Brain microvascular endothelial cell (primary cell): ENCODE data around the gene MAPKAPK2.

Experiments
- DNase-seq: peaks from one replicate; pipeline ENCODE4 v3.0.0-alpha.2; 2020
- H3K27ac ChIP-seq: fragments of 250-450 bp; sonication (Bioruptor Pico); 2 replicates; pipeline ENCODE4 v1.5.1; 2020; ENCODE audit warnings: mild to moderate bottlenecking, moderate library complexity
- H3K27me3 ChIP-seq: fragments of 250-450 bp; sonication (Bioruptor Pico); replicated peaks from 2 replicates; pipeline ENCODE4 v1.5.1; 2020; ENCODE audit warnings: mild to moderate bottlenecking
- H3K36me3 ChIP-seq: fragments of 250-450 bp; sonication (Bioruptor Pico); replicated peaks from 2 replicates; pipeline ENCODE4 v1.5.1; 2020; ENCODE audit warnings: mild to moderate bottlenecking
- H3K4me3 ChIP-seq: 2 replicates; pipeline ENCODE4 v1.5.1; 2011; ENCODE audit warnings: low read depth, mild to moderate bottlenecking, control low read depth, low read length, moderate library complexity
- in situ Hi-C: cut with HindIII; loops from 2 replicates; pipeline ENCODE4 v1.10.0; 2017; ENCODE audit warnings: low sequenced_read_pairs, low pct_ligation_motif_present
- TF ChIP-seq, protein P1 (sequence below): IDR thresholded peaks from 2 replicates; pipeline ENCODE4 v1.5.1; 2011; ENCODE audit warnings: low read depth, mild to moderate bottlenecking, moderate library complexity, low read length, control low read depth, inconsistent platforms; ENCODE audit errors: missing control alignments

Gene MAPKAPK2

DNA sequence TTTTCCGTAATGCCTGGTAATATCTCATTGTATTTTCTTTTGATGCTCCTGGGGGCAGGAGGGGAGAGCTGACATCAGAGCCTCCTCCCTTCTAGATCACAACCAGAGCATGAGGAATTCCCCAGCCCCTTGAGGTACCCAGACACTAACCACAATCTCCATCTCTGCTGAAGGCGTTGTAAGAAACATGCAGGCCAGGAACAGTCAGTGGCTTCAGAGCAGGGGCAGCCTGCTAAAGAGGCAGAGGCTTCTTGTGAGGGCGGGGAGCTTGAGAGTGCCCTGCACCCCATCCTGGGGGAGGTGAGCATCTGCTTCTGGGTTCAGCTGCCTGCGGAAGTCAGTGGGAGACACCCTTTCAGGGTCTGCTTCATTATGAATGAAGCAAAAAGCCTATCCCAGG is 19.0 kb downstream of the MAPKAPK2 start:
- Histone ChIP-seq H3K36me3 (no peaks in the 10 kb centered on the region), H3K4me3 (no peak overlapping the region), H3K27me3 (no peaks in the 10 kb centered on the region), H3K27ac (no peak overlapping the region)
- DNase-seq = no peak
- in situ Hi-C loops = no loop called here
- TF ChIP-seq, protein P1, sequence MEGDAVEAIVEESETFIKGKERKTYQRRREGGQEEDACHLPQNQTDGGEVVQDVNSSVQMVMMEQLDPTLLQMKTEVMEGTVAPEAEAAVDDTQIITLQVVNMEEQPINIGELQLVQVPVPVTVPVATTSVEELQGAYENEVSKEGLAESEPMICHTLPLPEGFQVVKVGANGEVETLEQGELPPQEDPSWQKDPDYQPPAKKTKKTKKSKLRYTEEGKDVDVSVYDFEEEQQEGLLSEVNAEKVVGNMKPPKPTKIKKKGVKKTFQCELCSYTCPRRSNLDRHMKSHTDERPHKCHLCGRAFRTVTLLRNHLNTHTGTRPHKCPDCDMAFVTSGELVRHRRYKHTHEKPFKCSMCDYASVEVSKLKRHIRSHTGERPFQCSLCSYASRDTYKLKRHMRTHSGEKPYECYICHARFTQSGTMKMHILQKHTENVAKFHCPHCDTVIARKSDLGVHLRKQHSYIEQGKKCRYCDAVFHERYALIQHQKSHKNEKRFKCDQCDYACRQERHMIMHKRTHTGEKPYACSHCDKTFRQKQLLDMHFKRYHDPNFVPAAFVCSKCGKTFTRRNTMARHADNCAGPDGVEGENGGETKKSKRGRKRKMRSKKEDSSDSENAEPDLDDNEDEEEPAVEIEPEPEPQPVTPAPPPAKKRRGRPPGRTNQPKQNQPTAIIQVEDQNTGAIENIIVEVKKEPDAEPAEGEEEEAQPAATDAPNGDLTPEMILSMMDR = no peak

DNA sequence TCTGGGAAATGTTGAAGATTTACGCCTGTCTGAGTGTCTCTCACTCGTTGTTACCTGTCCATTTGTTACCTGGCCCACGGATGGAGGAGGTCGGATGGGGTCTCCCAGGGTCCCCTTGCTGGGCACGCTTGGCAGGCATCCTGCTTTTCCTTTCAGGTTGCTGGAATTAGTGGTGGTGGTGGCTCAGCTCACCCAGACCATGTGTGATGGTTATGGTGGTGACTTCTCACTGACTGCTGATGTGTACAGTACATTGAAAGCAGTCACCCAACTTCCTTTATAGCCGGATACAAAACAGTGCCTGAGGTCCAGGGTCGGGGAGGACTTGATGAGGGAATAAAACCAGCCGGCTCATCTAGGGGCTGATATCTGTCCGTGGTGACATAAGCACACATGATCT is 19.5 kb downstream of the MAPKAPK2 start:
- no peak overlapping the region for H3K4me3 ChIP-seq
- H3K27ac ChIP-seq = no peak overlapping the region
- H3K36me3 ChIP-seq = no peaks in the 10 kb centered on the region
- in situ Hi-C loops = no loop called here
- TF ChIP-seq, protein P1 = no peak
- no peak for DNase-seq
- no peaks in the 10 kb centered on the region for H3K27me3 ChIP-seq

- in situ Hi-C loops = no loop called here
Measured at GRCh38 chr1:206705191-206705590, 20.5 kb downstream of the MAPKAPK2 start.

DNA sequence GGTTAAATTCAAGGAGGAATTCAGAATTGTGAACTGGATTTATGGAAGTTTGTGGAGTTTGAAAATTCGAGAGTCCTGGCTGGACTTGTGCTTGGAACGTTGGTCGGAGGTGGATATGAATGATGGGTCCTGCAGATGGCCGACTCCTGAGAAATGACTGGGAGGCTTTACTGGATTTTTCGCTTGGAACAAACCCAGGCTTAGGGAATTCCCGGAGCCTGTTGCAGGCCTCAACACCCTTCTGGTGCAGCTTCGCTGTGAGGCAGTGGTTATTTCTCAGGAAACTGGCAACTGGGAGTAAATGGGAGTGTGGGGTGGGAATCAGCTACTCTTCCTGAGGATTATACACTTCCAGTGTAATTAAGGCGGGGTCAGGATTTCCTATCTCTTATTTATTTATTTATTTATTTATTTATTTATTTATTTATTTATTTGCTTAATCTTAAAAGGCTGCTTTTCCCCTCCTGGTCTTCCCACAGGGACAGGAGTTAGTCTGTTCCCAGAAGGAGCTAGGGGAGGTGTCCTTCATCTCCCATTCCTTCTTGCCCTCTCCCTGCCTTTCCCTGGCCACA is 21.1 kb downstream of the MAPKAPK2 start:
- Histone ChIP-seq H3K4me3 (no peak overlapping the region), H3K27ac (no peak overlapping the region), H3K36me3 (no peaks in the 10 kb centered on the region), H3K27me3 (no peaks in the 10 kb centered on the region)
- TF ChIP-seq, protein P1 = no peak
- DNase-seq = no peak
- in situ Hi-C loops = no loop called here

More at GRCh38 chr1:206705191-206705590, 20.5 kb downstream of the MAPKAPK2 start:
- TF ChIP-seq, protein P1 = no peak
- Histone ChIP-seq H3K4me3 (no peak overlapping the region), H3K27me3 (no peaks in the 10 kb centered on the region), H3K27ac (no peak overlapping the region), H3K36me3 (no peaks in the 10 kb centered on the region)
- peak; percentile 42 for DNase-seq

GRCh38 chr1:206706298-206706791 is 21.6 kb downstream of the MAPKAPK2 start:
- H3K4me3 ChIP-seq = no peak overlapping the region
- in situ Hi-C loops = no loop called here
- no peaks in the 10 kb centered on the region for H3K36me3 ChIP-seq
- DNase-seq = peak; percentile 85
- H3K27ac ChIP-seq = no peak overlapping the region
- TF ChIP-seq, protein P1 = peak; percentile 1
- H3K27me3 ChIP-seq = no peaks in the 10 kb centered on the region
